Measurements from ENCODE around the gene DUOX2. TPM values are rescaled to one million over a fixed set of nuclear protein-coding genes. Genes with fewer than 3 reads are reported as not detected.

The DUOX2 gene
- total and polyA plus RNA-seq, 2 of the 8 experiments (the other 6 are each of a cell fraction or from before 2014, with no cell fraction given): 0.08 TPM; not detected in 1

DNA sequence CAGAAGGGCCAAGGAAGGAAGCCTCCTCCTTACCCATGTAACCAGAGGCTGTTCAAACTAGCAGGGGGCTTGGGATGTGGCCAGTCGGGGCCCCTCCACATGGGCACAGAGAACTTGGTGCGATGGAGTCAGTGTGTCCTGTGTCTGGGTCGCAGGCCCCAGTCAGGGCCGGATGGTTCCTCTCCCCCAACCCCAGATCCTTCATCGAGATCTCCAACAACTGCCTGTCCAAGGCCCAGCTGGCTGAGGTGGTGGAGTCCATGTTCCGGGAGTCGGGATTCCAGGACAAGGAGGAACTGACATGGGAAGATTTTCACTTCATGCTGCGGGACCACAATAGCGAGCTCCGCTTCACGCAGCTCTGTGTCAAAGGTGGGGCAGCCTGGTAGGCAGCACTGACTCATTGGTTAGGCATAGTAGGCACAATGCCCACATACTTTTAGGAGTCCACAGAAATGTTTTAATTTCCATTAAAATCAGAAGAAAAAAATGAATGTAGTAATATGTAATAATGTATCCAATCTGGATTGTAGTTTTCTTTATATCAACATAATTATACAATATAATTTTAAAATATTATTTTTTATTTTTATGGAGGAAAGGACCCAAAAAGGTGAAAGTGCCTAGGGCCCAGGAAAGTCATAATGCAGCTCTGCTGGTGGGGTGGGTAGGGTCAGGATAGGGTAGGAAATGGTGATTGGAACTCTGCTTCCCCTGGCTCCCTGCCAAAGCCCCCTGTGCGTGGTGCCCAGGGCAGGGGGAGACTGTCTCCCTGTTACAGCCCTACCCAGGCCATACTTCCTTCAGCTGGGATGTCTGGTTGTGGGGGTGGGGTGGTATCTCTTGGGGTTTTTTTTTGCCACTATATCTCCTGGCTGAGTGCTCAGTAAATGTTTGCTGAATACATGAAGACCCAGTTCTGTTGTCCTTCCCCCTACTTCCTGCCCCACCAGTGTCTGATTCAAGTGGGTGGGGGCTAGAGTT lies 34.4 kb upstream of the DUOX2 start:
- Histone ChIP-seq H2AK5ac (ENCODE audit: low read depth, low read length) (no peak overlapping the region), H3K79me2 (ENCODE audit: control insufficient read depth in 1 of 2, insufficient read depth in 2 of 2, low read length in 2 of 2) (no peaks in the 10 kb centered on the region), H3K79me1 (ENCODE audit: low read depth, low read length) (no peaks in the 10 kb centered on the region; the same call in 1 of the 2 replicates), H2AFZ (ENCODE audit: low read length) (no peak overlapping the region), H4K5ac (ENCODE audit: insufficient read length, low read depth, low read length) (no peak overlapping the region), H3K4me3 (ENCODE audit: extremely low read depth in 1 of 4, insufficient read depth in 2 of 4, low read depth in 3 of 4, low read length in 4 of 4) (no peak overlapping the region), H3K9ac (replicated peaks in 1 of 4; ENCODE audit: extremely low read depth in 1 of 4, low read depth in 3 of 4, low read length in 3 of 4) (no peak overlapping the region), H3K56ac (replicated peaks; ENCODE audit: insufficient read length, low read depth, low read length) (no peak overlapping the region), H3K4me2 (ENCODE audit: insufficient read depth in 1 of 2, low read depth in 2 of 2, low read length in 2 of 2) (no peak overlapping the region), H2BK20ac (ENCODE audit: low read length) (no peak overlapping the region), H3K4me1 (replicated peaks in 1 of 4; ENCODE audit: control insufficient read depth in 3 of 4, insufficient read depth in 4 of 4, low read length in 3 of 4) (no peaks in the 10 kb centered on the region; a peak in 1 of 7 replicates), H3K23me2 (ENCODE audit: low read depth, low read length) (no peaks in the 10 kb centered on the region), H2BK5ac (ENCODE audit: low read depth, low read length) (no peak overlapping the region), H4K91ac (replicated peaks; ENCODE audit: insufficient read length, low read length) (no peak overlapping the region), H2BK12ac (ENCODE audit: low read depth, low read length) (no peak overlapping the region), H2BK15ac (ENCODE audit: low read length) (no peak overlapping the region), H3K27ac (ENCODE audit: low read depth, low read length) (no peak overlapping the region), H2BK120ac (replicated peaks; ENCODE audit: low read depth, low read length) (no peak overlapping the region), H4K20me1 (replicated peaks in 1 of 2; ENCODE audit: control insufficient read depth in 1 of 2, insufficient read depth in 2 of 2, low read length in 2 of 2) (no peaks in the 10 kb centered on the region), H3K27me3 (replicated peaks in 1 of 4; ENCODE audit: control insufficient read depth in 3 of 4, extremely low read depth in 1 of 4, insufficient read depth in 3 of 4, low read length in 3 of 4) (no peaks in the 10 kb centered on the region; a peak in 1 of 7 replicates), H4K8ac (ENCODE audit: extremely low read depth, insufficient read depth, low read length) (no peak overlapping the region), H3K4ac (replicated peaks; ENCODE audit: insufficient read length, low read depth, low read length) (no peak overlapping the region), H3K23ac (ENCODE audit: insufficient read length) (no peak overlapping the region), H3K9me3 (ENCODE audit: insufficient read depth in 2 of 2, low read depth in 1 of 2, low read length in 1 of 2) (no peaks in the 10 kb centered on the region), H3K18ac (ENCODE audit: extremely low read depth, low read length) (no peak overlapping the region), H3K36me3 (ENCODE audit: control insufficient read depth in 2 of 4, insufficient read depth in 4 of 4, low read length in 3 of 4) (no peaks in the 10 kb centered on the region), H3K14ac (ENCODE audit: insufficient read length) (no peak overlapping the region)
- no peak for DNase-seq (ENCODE audit: low read depth in 1 of 2, low spot score in 2 of 2)
- CTCF ChIA-PET (ENCODE audit: partially characterized antibody): interaction anchor here (0.7 to 3.4 kb wide), 8 partner anchors 10 to 50 kb away, joined by 3 to 27 read pairs (median 4); no protein-coding TSS in a partner anchor
- no peak for FAIRE-seq
- WGBS, 2 experiments (ENCODE audit: extremely low coverage in 1 of 2, insufficient coverage in 1 of 2, insufficient read length in 1 of 2, insufficient replicate concordance in 2 of 2, low coverage in 1 of 2, low lambda C conversion rate in 2 of 2, missing lambda C conversion rate in 1 of 2): 93% methylated on average over 12 of the region's 12 CpGs; no CpG with 5 or more reads in 1 of the 2 experiments
- POLR2A ChIA-PET (ENCODE audit: partially characterized antibody): interaction anchor here (1.0 to 1.6 kb wide), 2 partner anchors 10 to 26 kb away, joined by 3 to 4 read pairs; no protein-coding TSS in a partner anchor
